Stimulated activated CD8-positive, alpha-beta memory T cell treated with anti-CD3 and anti-CD28 coated beads, Interleukin-15, amount 100 ng/mL, for 24 hours (primary cell): ENCODE measurements around the gene TFAP2B.
A peak's percentile ranks its signal among the peaks of the same experiment; 100 is the strongest.

Experiments
- DNase-seq: peaks from one replicate; pipeline ENCODE4 v3.0.0-alpha.2; 2020; ENCODE audit warnings: low read depth

The TFAP2B gene

GRCh38 chr6:50818673-50819072, at the start of gene TFAP2B:
Gene TFAP2B (plus strand): TSS chr6:50818871. CDS start chr6:50818892, 21 bp downstream.
- no peak for DNase-seq

GRCh38 chr6:50778696-50779095, 40.0 kb upstream of the TFAP2B start:
- no peak for DNase-seq

GRCh38 chr6:50780382-50780781, 38.3 kb upstream of the TFAP2B start:
- DNase-seq = no peak

- no peak for DNase-seq
Observed at GRCh38 chr6:50785921-50786320, 32.8 kb upstream of the TFAP2B start.

DNA sequence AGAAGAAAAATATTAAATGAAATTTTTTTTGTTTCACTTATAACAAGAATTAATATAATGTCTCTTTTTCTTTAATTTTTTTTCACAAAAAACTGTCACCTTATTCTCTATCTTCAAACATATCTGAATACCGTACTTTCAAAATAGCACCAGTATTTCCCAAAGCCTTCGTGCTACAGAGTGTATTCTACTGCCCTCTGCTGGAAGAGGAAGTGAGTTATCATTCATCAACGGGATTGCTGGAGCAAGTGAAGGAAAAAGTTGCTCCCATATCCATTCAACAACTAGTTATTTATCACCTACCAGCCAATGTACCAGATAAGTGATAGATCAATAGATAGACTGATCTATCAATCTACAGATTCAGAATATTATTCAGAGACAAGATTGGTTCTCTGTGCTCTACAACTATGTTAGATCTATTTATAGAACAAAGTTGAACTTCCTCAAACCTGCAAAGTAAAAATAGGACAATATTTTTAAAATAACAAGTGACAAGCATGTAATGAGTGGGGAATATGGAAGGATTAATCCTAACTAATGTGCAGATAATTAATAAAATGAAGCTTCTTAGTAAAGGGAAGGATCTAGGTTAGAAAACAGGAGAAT, 26.7 kb upstream of the TFAP2B start:
- no peak for DNase-seq

DNA sequence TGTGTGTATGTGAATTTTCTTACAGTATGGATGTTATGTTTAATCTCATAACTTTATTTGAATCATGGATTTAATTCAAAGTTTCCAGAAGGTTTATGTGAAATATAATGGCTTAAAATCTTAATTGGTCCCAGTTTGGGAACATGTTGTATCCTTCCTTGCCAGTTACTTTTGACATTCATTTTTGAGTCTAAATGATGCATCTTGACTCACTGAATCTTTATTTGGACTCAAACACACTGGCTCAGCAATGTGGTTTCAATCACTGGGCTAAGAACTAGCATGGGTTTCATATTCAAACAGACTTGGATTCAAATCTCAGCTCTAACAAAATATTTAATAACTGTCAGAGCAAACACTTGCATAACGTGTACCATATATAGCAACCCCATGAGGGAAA, 25.9 kb upstream of the TFAP2B start:
- DNase-seq = no peak

DNA sequence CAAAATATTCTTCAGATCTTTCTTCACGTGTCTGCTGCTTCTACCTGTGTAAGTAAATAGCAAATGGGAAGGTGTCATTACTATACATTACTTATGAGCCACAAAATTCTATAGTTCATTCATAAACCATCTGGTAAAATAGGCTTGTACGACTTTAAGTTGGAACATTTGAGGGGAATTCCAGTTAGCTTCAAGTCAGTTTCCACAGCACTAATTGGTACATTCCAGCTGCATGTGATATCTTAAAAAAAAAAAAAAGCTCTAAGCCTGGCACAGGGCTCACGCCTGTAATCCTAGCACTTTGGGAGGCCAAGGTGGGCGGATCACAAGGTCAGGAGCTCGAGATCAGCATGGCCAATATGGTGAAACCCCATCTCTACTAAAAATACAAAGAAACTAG, 23.1 kb upstream of the TFAP2B start:
- no peak for DNase-seq

GRCh38 chr6:50804283-50804682, 14.4 kb upstream of the TFAP2B start:
- DNase-seq = no peak

DNA sequence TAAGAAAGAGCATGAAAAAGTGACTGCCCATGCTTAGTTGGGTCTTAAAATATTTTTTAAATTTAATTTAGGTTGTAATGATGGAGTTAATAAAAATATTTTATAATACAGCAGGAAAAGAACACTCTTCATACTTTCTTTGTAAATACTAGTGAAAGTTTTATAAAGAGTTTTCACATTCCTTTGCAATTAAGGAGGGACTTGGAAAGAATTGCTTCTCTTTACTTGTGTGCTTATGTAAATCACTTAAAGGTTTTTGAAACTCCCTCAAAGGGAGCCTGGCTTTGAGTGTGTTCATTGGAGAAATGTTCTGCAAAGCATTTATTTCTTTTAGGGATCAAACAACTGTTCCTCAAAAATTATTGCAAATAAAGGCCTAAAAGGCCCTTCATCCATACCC, 11.6 kb upstream of the TFAP2B start:
- no peak for DNase-seq

- no peak for DNase-seq
Observed at GRCh38 chr6:50815436-50816114, 3.1 kb upstream of the TFAP2B start.

DNA sequence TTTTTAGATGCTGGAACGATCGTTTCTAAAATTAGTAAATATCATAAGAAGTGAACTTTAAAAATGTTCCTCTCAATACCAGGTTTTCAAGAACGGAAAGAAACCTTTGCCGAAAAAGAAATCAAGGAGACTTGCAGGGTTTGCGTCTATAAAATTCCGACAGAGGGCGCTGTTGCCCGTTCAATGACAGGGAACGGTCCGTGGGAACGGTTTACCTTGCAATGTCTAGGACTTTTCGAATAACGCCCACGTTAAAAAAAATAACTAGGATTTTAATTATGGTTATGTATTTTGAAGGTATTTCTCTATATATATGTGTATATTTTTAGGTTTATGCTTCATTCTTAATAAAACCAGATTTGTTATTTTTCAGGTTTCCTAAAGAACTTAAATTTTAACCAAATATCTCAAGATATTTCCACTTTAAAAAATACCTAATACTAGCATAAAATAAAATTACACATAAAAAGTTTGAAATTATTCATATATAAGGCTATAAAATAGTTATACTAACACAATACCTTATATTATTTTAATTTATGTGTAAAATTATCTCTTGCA, 2.5 kb upstream of the TFAP2B start:
- peak; percentile 17 for DNase-seq

DNA sequence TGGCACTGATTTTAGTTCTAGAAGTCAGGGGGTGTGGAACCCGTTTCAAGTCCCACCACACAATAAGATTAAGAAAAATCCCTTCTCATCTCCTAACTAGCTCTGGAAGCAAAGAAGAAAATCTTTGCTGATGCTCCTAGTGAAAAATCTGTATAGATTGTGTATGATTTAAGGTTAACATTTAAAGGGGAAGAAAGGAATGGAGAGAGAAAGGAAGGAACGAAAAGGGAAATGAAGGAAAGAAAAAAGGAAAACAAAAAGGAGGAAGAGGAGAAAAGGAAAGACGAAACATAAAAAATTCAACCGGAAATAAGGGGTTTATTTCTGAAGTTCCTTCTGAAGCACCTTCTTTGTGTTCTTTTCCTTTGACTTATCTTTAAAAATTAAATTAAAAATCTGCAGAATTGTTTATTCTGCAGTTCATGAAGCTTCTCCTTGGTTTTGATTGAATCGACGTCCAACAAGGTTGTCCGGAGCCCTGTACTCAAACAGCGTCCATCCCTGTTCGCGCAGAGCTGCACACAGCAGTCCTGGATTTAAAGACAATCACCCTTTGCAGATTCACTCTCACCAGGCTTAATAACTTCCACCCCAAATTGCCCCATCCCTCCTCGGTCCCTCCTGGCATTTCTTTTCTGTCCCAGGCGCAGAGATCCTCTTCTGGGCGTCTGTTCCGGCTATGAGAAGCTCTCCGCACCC, 1.6 kb upstream of the TFAP2B start:
- no peak for DNase-seq

- DNase-seq = no peak
Observed at GRCh38 chr6:50817646-50817950, 1.1 kb upstream of the TFAP2B start.

- no peak for DNase-seq
Observed at GRCh38 chr6:50818020-50818419, 651 bp upstream of the TFAP2B start.

- DNase-seq = no peak
Observed at GRCh38 chr6:50819466-50819903, 814 bp downstream of the TFAP2B start.

- DNase-seq = no peak
Observed at GRCh38 chr6:50819904-50820868, 1.5 kb downstream of the TFAP2B start.

DNA sequence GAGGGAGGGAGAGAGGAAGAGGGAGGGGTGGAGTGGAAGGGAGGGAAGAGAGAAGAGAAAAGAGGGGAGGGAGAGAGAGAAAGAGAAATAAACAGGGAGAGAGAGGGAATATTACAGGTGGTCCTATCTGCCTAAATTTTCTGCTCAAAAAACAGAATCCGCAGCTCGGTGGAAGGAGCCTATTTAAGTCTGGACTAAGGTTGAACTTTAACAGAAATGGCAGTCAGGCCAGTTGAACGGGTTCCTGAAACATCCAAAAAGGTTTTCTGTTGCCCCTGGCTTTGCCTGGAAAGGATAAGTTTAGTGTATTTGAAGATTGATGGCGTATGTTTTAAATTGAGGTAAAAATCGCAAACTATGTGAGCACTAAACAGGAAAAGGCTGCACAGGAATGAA, 2.2 kb downstream of the TFAP2B start:
- no peak for DNase-seq

DNA sequence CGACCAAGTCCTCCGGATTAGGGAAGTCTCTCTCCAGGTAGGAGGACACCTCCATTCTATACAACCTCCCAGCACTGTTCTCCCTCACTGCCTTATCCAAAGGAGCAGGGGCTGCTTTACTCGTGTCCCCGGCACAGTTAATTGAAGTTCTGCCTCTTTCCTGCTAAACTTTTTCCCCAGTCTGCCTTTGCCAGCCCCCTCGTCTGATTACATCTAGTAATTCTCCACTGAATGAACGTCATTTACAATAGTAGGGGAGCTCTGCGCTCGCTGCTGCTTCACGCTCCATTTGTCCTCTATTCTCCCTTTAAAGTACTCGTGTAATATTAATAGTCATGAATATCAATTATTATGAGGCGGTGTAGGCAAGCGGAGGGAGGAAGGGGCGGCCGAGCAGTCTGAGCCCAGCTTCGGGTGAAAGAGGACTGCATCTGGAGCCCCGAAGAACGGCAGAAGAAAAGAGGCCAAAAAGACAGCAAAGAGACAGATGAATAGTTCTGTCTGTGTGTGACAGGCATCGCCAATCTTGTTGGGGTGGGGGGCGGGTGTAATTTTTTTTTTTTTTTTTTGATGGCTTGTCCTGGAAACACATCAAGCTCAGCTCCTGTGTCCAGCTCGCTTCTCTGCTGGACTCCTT, 2.9 kb downstream of the TFAP2B start:
- no peak for DNase-seq

DNA sequence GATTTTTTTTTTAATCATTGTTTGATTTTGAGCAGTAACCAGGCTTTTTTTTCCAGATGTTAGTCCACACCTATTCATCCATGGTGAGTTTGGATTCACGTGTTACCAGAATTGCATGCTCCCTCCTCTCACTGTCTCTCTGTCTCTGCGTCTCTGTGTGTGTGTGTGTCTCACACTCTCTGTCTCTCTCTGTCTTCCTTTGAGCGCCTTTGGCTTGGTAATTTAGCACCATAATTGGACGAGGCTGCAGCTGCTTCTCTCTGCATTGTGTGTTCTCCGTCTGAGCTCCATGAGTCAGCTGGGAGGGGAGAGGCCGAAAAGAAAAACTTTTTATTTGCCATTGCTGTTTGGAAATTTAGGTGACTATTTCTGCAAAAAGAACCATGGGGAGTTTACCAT, 3.4 kb downstream of the TFAP2B start:
- DNase-seq = no peak

- DNase-seq = no peak
Observed at GRCh38 chr6:50823094-50823920, 4.6 kb downstream of the TFAP2B start.

- no peak for DNase-seq
Observed at GRCh38 chr6:50824552-50824951, 5.9 kb downstream of the TFAP2B start.
